ENCODE data around the gene MYL4.
"Not testable (repeated sequence)": the region's sequence is repeated elsewhere in the genome, so short reads cannot be mapped to it uniquely, and the experiment has no call there.

Gene MYL4

GRCh38 chr17:47208744-47209488 is at the start of gene MYL4:
TSS of gene MYL4 (plus strand) at chr17:47209348. CDS start at chr17:47209423, 75 bp downstream.
- no peak for DNase-seq

- no peak for DNase-seq
These were observed 47.0 kb upstream of the MYL4 start for GRCh38 chr17:47162013-47162622.

GRCh38 chr17:47164263-47164662 is 44.9 kb upstream of the MYL4 start:
- DNase-seq = no peak

- no peak for DNase-seq
These were observed 44.0 kb upstream of the MYL4 start for GRCh38 chr17:47165137-47165536.

GRCh38 chr17:47166854-47167253 is 42.3 kb upstream of the MYL4 start:
- not testable (repeated sequence) for DNase-seq

- DNase-seq = not testable (repeated sequence)
These were observed 40.3 kb upstream of the MYL4 start for GRCh38 chr17:47168896-47169295.

GRCh38 chr17:47170710-47171109 is 38.4 kb upstream of the MYL4 start:
- no peak for DNase-seq

GRCh38 chr17:47172696-47173565 is 36.2 kb upstream of the MYL4 start:
- no peak for DNase-seq

GRCh38 chr17:47174823-47175222 is 34.3 kb upstream of the MYL4 start:
- DNase-seq = not testable (repeated sequence)

- DNase-seq = no peak
These were observed 32.7 kb upstream of the MYL4 start for GRCh38 chr17:47176389-47176826.

- DNase-seq = no peak
These were observed 31.9 kb upstream of the MYL4 start for GRCh38 chr17:47177261-47177660.

GRCh38 chr17:47179141-47179540 is 30.0 kb upstream of the MYL4 start:
- no peak for DNase-seq

- DNase-seq = no peak
These were observed 28.8 kb upstream of the MYL4 start for GRCh38 chr17:47180337-47180736.

GRCh38 chr17:47180988-47181387 is 28.2 kb upstream of the MYL4 start:
- not testable (repeated sequence) for DNase-seq

GRCh38 chr17:47184681-47185080 is 24.5 kb upstream of the MYL4 start:
- DNase-seq = no peak

- no peak for DNase-seq
These were observed 20.8 kb upstream of the MYL4 start for GRCh38 chr17:47188271-47188875.

GRCh38 chr17:47188876-47189731 is 20.0 kb upstream of the MYL4 start, which contains the start of gene CDC27:
TSS of gene CDC27 (minus strand) at chr17:47189295. CDS start at chr17:47189172, 123 bp downstream.
- peak; percentile 97 for DNase-seq

- no peak for DNase-seq
These were observed 19.4 kb upstream of the MYL4 start for GRCh38 chr17:47189732-47190237.

GRCh38 chr17:47190243-47190642 is 18.9 kb upstream of the MYL4 start:
- no peak for DNase-seq

- DNase-seq = no peak
These were observed 18.4 kb upstream of the MYL4 start for GRCh38 chr17:47190770-47191169.

- peak; percentile 95 for DNase-seq
These were observed 16.6 kb upstream of the MYL4 start for GRCh38 chr17:47192554-47192953.
